ENCODE results near the gene YDJC.
"Not testable (repeated sequence)": the region's sequence is repeated elsewhere in the genome, so short reads cannot be mapped to it uniquely, and the experiment has no call there.

Gene YDJC

GRCh38 chr22:21602579-21602978, 27.2 kb downstream of the YDJC start:
- no peak for DNase-seq

GRCh38 chr22:21599053-21599893, 30.5 kb downstream of the YDJC start:
- DNase-seq: no peak

GRCh38 chr22:21598302-21598701, 31.5 kb downstream of the YDJC start:
- DNase-seq: no peak

DNA sequence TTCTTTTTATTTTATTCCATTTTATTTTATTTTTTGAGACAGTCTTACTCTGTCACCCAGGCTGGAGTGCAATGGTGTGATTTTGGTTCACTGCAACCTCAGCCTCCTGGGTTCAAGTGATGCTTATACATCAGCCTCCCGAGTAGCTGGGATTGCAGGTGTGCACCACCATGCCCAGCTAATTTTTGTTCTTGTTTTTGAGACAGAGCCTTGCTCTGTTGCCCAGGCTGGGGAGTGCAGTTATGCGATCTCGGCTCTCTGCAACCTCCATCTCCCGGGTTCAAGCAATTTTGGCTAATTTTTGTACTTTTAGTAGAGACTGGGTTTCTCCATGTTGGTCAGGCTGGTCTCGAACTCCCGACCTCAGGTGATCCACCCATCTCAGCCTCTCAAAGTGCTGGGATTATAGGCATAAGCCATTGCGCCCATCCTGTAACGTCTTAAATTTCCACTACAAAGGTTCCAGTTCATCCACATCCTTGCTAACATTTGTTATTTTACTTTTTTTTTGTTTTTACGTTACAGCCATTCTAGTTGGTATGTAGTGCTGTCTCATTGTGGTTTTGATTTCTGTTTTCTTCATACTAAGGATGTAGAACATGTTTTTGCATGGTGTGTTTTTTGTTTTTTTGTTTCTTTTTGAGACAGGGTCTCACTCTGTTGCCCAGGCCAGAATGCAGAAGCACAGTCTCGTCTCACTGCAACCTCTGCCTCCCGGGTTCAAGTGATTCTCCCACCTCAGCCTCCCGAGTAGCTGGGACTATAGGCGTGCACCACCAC, 33.3 kb downstream of the YDJC start:
- not testable (repeated sequence) for DNase-seq

GRCh38 chr22:21594865-21595452, 34.9 kb downstream of the YDJC start:
- DNase-seq: no peak

DNA sequence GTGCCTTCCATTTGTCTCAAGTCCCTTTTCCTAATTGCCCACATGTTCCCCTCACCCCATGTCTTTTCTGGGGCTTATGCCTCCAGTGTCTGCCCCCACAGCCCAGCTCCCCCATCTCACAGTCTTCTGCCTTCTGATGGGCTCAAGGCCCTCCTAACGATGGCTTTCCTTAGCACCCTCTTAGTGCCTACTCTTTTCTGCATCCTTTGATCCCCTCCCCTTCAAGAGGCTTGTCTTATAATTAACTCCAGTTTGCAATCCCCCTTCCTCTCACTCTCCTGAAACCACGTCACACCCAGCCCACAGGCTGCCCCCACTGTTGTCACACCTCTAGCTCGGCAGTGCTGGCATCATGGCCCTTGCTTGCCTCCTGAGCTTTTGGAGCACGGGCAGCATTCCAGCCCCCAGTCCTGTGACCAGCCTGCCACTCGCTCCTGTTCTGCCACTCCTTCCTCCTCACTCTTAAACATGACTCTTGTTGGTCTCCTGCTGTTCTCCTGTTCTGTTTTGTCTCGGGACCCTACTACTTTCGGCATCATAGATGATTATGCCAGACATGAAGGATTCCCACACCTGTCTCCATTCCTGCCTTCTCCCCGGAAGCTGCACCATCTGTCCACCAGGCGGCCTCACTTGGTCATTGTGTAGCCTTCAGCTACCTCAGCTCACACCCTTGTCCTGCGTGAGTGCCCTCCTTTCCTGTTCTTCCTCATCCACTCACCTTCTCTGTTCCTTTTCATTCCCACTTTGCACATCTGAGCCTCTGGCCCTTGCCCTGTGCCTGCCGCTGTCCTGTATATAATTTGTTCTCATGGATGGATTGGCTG, 36.2 kb downstream of the YDJC start:
- no peak for DNase-seq

- DNase-seq: no peak
Observed at GRCh38 chr22:21592422-21592821, 37.4 kb downstream of the YDJC start.

GRCh38 chr22:21591695-21592094, 38.1 kb downstream of the YDJC start:
- DNase-seq: no peak

DNA sequence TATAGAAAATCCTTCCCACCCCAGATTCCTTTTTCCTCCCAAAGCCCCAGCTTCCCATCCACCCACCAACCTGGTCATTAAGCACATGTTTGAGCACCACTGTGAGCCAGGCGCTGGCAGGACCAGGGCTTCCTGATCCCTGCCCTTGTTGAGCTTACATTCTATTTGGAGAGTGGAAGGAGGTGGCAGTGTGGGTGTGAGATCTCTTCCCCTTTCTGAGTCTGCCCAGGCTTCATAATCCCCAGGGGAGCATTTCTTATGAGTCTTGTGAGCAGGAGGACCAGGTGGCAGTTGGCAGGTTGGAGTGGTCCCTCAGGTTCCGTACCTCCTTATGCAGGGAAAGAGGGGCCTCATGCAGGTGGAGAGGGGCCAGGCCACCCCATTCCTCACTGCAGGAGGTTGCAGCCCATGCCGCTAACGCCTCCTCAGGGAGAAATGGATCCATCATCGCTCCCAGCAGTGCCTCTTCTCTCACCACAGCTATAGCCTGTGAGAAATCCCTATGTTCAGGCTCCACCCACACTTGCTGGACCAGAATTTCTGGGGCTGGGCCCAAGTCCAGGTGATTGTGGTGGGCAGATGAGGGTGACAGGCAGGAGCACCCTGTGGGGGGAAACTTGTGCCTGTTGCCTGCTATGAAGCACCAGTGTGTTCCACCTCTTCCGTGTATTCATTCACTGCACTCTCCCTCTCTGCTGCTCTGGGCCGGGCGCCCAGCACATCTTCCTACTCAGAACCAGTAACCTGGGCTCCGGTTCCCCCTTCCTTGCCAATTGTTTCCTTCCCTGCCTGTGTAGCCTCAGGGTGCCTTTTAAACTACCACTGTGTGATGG, 38.8 kb downstream of the YDJC start:
- no peak for DNase-seq

DNA sequence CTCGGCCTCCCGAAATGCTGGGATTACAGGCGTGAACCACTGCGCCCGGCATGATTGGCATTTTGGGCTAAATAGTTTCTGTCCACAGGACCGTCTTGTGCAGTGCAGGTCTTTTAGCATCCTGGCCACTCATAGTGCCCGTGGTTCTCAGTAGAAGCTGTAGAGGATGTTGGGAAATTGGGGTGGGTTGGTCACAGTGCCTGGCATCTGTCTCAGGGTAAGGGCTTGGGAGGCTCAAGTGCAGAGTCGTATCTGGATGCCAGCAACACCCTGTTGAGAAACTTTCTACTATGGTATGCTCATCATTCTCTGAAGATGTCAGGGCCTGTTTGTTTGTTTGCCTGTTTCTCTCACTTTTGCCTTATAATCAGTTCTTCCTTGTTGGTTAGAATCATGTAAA, 40.4 kb downstream of the YDJC start:
- DNase-seq: no peak

GRCh38 chr22:21587803-21588611, 41.8 kb downstream of the YDJC start:
- DNase-seq: no peak

DNA sequence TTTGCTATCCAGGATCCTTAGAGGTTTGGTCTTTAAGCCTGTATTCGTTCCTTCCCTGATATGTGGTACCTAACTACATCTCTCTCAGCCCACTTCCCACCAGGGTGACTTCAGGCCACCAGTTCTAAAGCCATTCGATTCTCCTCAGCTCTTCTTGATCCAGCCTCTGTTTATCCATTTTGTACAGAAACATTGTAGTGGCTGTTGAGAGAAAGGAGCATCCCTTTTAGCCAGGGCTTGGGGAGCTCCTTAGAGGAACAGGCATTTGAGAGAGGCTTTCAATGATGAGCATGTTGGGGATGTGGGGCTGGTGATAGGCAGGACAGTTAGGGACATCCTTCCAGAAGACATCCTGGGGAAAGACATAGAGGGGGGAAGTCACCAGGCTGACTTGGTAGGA, 44.4 kb downstream of the YDJC start:
- no peak for DNase-seq

DNA sequence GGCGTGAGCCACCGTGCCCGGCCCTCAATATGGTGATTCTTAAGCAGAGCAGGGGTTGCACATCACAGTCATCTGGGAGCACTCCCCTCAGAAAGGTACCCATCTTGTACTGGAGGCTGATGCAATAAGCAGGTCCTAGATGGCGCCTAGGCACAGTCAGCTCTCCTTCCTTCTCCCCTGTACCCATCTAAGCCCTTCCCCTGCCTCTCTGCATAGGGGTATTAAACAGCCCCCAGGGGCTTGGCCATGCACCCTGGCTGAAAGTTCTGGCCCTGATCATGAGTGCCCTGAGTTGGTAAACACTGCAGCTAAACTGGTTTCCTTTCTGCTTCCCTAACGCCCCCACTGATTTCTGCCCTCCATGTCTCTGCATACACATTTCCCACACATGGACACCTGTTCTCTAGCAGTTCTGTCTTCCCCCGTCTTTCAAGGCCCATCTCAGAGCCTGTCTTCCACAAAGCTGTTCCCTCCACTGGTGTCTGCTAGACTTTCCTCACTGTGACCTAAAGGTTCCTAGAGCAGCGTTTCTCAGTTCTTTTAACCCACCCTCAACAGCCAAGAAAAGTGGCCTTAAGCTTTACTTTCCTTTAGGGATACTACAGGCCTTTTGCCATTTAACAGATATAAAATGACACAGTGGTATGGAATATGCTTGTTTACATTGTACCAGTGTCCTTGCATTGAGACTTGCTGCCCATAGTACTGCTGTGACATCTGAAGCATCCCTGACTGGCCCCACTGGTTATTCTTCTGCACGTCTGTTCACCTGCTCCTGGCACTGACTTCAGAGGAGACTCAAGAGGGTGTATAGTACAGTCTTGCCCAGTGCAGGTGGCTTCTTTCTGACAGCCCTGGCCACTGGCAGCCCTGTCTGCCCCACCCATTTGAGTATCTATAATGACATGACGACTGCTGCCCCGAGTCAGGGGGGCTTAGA, 46.8 kb downstream of the YDJC start:
- DNase-seq: no peak

- not testable (repeated sequence) for DNase-seq
Observed at GRCh38 chr22:21581009-21581713, 48.7 kb downstream of the YDJC start.

- not testable (repeated sequence) for DNase-seq
Observed at GRCh38 chr22:21580623-21581007, 49.2 kb downstream of the YDJC start.

DNA sequence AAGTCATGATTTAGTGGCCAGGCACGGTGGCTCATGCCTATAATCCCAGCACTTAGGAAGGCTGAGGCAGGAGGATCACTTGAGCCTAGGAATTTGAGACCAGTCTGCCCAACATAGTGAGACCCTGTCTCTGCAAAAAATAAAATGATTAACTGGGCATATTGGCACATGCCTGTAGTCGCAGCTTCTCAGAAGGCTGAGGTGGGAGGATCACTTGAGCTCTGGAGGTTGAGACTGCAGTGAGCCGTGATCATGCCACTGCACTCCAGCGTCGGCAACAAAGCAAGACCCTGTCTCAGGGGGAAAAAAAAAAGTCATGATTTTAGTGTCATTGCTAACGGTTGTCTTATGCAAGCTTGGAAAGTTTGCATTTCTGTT, 50.4 kb downstream of the YDJC start:
- DNase-seq: no peak

Data from CD4-positive, alpha-beta T cell treated with Interleukin-10 for 1 hour (primary cell).